Stomach (tissue), 4 donors: Measurements from ENCODE around the gene FBN2.

Experiments used
- POLR2A ChIP-seq, 4 donors: fragments of 450-650 bp; IDR thresholded peaks; one replicate each; pipeline ENCODE4 v1.6.1; 2016; ENCODE audit warnings: antibody characterized with exemption in 4 of 4, control low read depth in 2 of 4, mild to moderate bottlenecking in 1 of 4, moderate library complexity in 1 of 4
- TF ChIP-seq, protein P1 (sequence below), 7 experiments: fragments of 450-650 bp in 4 of 7; fragments of 200-600 bp in 3 of 7; sonication (generic) in 3 of 7; IDR thresholded peaks; one replicate each; pipeline ENCODE4 v1.5.1; 2016 to 2019; ENCODE audit warnings: antibody characterized with exemption in 7 of 7, control low read depth in 2 of 7, mild to moderate bottlenecking in 1 of 7

- TF ChIP-seq, protein P1, sequence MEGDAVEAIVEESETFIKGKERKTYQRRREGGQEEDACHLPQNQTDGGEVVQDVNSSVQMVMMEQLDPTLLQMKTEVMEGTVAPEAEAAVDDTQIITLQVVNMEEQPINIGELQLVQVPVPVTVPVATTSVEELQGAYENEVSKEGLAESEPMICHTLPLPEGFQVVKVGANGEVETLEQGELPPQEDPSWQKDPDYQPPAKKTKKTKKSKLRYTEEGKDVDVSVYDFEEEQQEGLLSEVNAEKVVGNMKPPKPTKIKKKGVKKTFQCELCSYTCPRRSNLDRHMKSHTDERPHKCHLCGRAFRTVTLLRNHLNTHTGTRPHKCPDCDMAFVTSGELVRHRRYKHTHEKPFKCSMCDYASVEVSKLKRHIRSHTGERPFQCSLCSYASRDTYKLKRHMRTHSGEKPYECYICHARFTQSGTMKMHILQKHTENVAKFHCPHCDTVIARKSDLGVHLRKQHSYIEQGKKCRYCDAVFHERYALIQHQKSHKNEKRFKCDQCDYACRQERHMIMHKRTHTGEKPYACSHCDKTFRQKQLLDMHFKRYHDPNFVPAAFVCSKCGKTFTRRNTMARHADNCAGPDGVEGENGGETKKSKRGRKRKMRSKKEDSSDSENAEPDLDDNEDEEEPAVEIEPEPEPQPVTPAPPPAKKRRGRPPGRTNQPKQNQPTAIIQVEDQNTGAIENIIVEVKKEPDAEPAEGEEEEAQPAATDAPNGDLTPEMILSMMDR (IDR thresholded peaks at IDR 0.05), result no peak
- TF ChIP-seq POLR2A (IDR thresholded peaks at IDR 0.05), result no peak
Observed at GRCh38 chr5:128304088-128304487, 234.0 kb downstream of the FBN2 start.
